K562 (cell line): ENCODE data around the gene IL11. TPM values are rescaled to one million over a fixed set of nuclear protein-coding genes. Genes with fewer than 3 reads are reported as not detected.

Experiments used
- CREM ChIP-seq: IDR thresholded peaks from 2 replicates; pipeline ENCODE4 v1.6.1; 2014; ENCODE audit warnings: antibody characterized with exemption, low read depth
- MAZ ChIP-seq, 2 experiments: fragments of 450-650 bp in 1 of 2; sonication (generic) in 1 of 2; formaldehyde crosslinking; IDR thresholded peaks in 1 of 2; conservative IDR thresholded peaks in 1 of 2; 2 replicates each; pipeline versions ENCODE4 v1.4.0 to v1.5.0; 2020; ENCODE audit warnings: mild to moderate bottlenecking in 1 of 2, missing genetic modification reagents in 1 of 2
- NCOA6 ChIP-seq: fragments of 450-650 bp; IDR thresholded peaks from 2 replicates; pipeline ENCODE4 v1.6.1; 2017; ENCODE audit warnings: mild to moderate bottlenecking
- NFIC ChIP-seq: fragments of 450-650 bp; IDR thresholded peaks from 2 replicates; pipeline ENCODE4 v1.6.1; 2017; ENCODE audit warnings: mild to moderate bottlenecking, inconsistent platforms
- POLR2A ChIP-seq: fragments of 450-650 bp; conservative IDR thresholded peaks from 2 replicates; pipeline ENCODE4 v1.6.1; 2016
- SRSF9 ChIP-seq: fragments of 200-400 bp; formaldehyde crosslinking; IDR thresholded peaks from 2 replicates; pipeline ENCODE4 v1.6.1; 2017; ENCODE audit warnings: low read depth, low read length, borderline replicate concordance
- ZBTB7A ChIP-seq: IDR thresholded peaks from 2 replicates; pipeline ENCODE4 v1.6.1; 2011; ENCODE audit warnings: low read depth, mild to moderate bottlenecking, low read length, moderate library complexity, borderline replicate concordance; ENCODE audit not compliant: control insufficient read depth
- ZKSCAN8 ChIP-seq: fragments of 200-800 bp; sonication (Bioruptor generic); IDR thresholded peaks from 2 replicates; pipeline ENCODE4 v1.6.1; 2016; ENCODE audit warnings: missing genetic modification characterization, missing compliant biosample characterization
- ZNF217 ChIP-seq: sonication (generic); formaldehyde crosslinking; IDR thresholded peaks from 2 replicates; pipeline ENCODE4 v1.8.0; 2022; ENCODE audit warnings: mild to moderate bottlenecking, missing genetic modification reagents
- polyA plus RNA-seq, 8 experiments: library from polyadenylated mRNA; depleted of rRNA in 4 of 8; stranded (reverse) in 5 of 8; unstranded in 3 of 8; fragments of >200 nt; fragmentation: Nextera tagmentation in 2 of 8; fragmentation: Illumina TruSeq in 1 of 8; extraction: Ambion mirVana in 2 of 8; extraction: Trizol in 1 of 8; gene quantifications; 2 replicates each; pipeline versions ENCODE4 v1.2.1 to v1.2.3, GENCODE V29; 2011 to 2014; ENCODE audit warnings: inconsistent platforms in 1 of 8, missing spikeins in 1 of 8
- total RNA-seq, 7 experiments: library from RNA; depleted of rRNA in 6 of 7; stranded (reverse); fragments of >200 nt in 6 of 7; fragmentation: Illumina TruSeq in 2 of 7; extraction: Trizol in 2 of 7; gene quantifications; 2 replicates each; pipeline versions ENCODE4 v1.2.1 to v1.2.3, GENCODE V29; 2011 to 2021; ENCODE audit warnings: low replicate concordance in 1 of 7
- TF ChIP-seq, protein P1 (sequence below): fragments of 450-650 bp; formaldehyde crosslinking; IDR thresholded peaks from 2 replicates; pipeline ENCODE4 v1.4.0; 2022; ENCODE audit warnings: missing genetic modification characterization

IL11 gene
- total and polyA plus RNA-seq, 9 of the 15 experiments (the other 6 are each of a cell fraction or from before 2014, with no cell fraction given) = 0.04 to 0.42 (median 0.06) TPM; not detected in 6

DNA sequence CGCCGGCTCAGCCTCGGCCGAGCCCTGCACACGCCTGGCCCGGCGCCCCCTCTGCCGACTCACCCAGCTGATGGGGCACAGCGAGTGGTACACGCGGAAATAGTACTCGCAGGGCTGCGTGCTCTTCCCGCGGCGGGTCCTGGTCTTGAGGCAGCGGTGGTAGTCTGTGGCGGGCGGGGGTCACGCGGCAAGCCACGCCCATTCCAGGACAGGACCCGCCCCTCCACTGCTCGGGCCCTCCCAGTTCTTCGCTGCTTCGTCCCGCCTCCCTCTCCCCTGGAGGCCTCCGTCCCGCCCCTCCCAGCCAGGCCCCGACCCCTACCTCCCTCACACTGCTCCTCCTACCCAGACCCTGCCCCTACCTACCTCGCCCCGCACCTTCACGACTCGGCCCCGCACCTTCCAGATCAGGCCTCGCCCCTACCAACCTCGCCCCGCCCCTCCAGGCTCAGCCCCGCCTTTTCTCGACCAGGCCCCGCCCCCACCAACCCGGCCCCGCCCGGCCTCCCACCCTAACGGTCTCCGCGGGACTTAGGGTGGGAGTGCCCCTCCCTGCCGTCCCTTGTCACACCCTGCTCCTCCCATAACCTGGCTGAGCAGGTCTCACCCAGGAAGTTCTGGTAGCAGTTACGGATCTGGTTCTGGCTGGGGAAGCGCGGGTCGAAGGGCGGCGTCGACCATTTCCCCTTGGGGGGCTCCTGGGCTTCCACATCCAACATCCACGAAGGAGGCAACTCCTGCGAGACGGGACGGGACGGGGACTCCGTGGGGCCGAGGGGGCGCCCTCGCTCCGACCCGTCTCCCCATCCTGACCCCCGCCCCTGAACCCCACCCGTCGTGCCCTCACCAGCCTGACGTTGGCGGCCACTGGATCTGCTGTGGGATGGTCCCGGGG is 16.2 kb downstream of the IL11 start (continued):
- TF ChIP-seq, protein P1, sequence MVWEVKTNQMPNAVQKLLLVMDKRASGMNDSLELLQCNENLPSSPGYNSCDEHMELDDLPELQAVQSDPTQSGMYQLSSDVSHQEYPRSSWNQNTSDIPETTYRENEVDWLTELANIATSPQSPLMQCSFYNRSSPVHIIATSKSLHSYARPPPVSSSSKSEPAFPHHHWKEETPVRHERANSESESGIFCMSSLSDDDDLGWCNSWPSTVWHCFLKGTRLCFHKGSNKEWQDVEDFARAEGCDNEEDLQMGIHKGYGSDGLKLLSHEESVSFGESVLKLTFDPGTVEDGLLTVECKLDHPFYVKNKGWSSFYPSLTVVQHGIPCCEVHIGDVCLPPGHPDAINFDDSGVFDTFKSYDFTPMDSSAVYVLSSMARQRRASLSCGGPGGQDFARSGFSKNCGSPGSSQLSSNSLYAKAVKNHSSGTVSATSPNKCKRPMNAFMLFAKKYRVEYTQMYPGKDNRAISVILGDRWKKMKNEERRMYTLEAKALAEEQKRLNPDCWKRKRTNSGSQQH (CRISPR knock-in tag) = no peak
- TF ChIP-seq SRSF9 = no peak
- peak; percentile 80 for TF ChIP-seq NCOA6
- no peak for TF ChIP-seq ZNF217 (CRISPR knock-in tag)
- TF ChIP-seq POLR2A = no peak
- TF ChIP-seq CREM = peak; percentile 3; the same call in 1 of the 2 replicates
- TF ChIP-seq MAZ (CRISPR knock-in tag; conservative IDR thresholded peaks at IDR 0.05 in 1 of 2, IDR thresholded peaks at IDR 0.05 in 1 of 2) = peak in 1 of 2 experiments; percentile 58; a peak in 2 of 4 replicates
- peak; percentile 22; the same call in 1 of the 2 replicates for TF ChIP-seq ZBTB7A
- no peak for TF ChIP-seq ZKSCAN8 (CRISPR knock-in tag)
- peak; percentile 35; the same call in 1 of the 2 replicates for TF ChIP-seq NFIC
